ENCODE data around the gene HS3ST4.

The HS3ST4 gene

DNA sequence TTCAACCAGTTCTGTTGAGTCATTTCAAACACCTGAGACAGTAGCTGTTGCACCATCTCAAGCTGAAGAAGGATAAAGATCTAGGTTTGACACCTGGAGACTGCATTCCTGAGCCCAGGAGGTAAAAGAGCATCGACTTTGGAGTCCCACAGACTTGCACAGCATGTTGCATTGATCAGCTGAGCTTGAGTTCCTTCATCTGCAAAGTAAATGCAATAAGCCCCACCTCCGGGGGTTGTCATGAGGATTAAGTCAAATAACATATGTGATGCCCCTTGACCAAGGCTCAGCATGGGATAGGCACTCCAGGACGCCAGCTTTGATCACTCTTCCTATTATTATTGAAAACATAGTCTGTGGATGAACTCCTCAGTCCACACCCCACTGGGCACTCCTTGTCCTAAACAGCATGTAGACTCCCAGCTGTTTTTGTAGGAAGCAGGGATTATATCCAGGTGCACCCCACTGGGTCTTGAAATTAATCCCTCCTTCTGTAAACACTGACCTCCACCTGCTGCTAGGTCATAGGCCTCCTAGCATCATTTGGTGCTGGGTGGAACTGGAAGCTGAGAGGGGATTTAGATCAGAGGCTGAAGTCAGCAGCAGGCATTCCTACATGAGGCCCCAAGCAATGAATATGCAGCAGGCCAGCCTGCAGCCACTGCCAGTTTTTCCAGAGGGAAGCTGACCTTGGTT is 259.0 kb downstream of the HS3ST4 start:
- no peaks in the 10 kb centered on the region for H3K79me2 ChIP-seq (ENCODE audit: low read length)
- H3K27ac ChIP-seq (ENCODE audit: low read length): no peak overlapping the region
- H3K9ac ChIP-seq (ENCODE audit: low read length): no peak overlapping the region
- H3K4me1 ChIP-seq (ENCODE audit: low read length): peaks cover 8% of the 10 kb centered on the region; the same call in 1 of the 2 replicates
- no peak overlapping the region for H3K4me3 ChIP-seq (ENCODE audit: low read length)
- TF ChIP-seq, protein P1, sequence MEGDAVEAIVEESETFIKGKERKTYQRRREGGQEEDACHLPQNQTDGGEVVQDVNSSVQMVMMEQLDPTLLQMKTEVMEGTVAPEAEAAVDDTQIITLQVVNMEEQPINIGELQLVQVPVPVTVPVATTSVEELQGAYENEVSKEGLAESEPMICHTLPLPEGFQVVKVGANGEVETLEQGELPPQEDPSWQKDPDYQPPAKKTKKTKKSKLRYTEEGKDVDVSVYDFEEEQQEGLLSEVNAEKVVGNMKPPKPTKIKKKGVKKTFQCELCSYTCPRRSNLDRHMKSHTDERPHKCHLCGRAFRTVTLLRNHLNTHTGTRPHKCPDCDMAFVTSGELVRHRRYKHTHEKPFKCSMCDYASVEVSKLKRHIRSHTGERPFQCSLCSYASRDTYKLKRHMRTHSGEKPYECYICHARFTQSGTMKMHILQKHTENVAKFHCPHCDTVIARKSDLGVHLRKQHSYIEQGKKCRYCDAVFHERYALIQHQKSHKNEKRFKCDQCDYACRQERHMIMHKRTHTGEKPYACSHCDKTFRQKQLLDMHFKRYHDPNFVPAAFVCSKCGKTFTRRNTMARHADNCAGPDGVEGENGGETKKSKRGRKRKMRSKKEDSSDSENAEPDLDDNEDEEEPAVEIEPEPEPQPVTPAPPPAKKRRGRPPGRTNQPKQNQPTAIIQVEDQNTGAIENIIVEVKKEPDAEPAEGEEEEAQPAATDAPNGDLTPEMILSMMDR (IDR thresholded peaks at IDR 0.05; ENCODE audit: low read depth, low read length): no peak
- TF ChIP-seq EZH2phosphoT487 (IDR thresholded peaks at IDR 0.05; ENCODE audit: low read depth): no peak
- 0 out of 2 replicates have a peak, but pooled peaks cover 4% of the 10 kb centered on the region for H3K9me3 ChIP-seq (ENCODE audit: insufficient read depth, low read length)
- peaks cover 3% of the 10 kb centered on the region; the same call in 1 of the 2 replicates for H3K27me3 ChIP-seq (ENCODE audit: low read depth, low read length)
- no peaks in the 10 kb centered on the region for H3K36me3 ChIP-seq (replicated peaks; ENCODE audit: low read depth, low read length)
- no peaks in the 10 kb centered on the region for H4K20me1 ChIP-seq (ENCODE audit: insufficient read depth, low read length)
- no peak overlapping the region for H2AFZ ChIP-seq (ENCODE audit: low read depth, low read length)
- no peak overlapping the region for H3K4me2 ChIP-seq (ENCODE audit: low read length)

DNA sequence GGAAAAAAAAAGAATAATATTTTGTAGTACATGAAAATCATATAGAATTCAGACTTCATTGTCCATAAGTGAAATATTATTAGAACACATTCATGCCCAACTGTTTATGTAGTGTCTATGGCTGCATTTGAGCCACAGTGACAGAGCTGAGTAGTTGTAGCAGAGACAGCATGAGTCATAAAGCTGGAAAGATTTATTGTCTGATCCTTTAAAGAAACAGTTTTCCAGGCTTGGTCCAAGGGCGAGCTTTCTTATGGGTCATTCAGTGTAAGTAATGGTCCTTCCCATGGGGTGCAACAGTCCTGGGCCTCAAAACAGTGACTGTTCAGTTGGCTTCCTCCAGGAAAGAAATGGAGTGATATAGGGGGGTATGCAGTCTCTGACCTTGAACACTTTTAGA is 260.2 kb downstream of the HS3ST4 start:
- Histone ChIP-seq H4K20me1 (ENCODE audit: insufficient read depth, low read length) (no peaks in the 10 kb centered on the region), H3K27ac (ENCODE audit: low read length) (no peak overlapping the region), H3K79me2 (ENCODE audit: low read length) (no peaks in the 10 kb centered on the region), H3K27me3 (ENCODE audit: low read depth, low read length) (peaks cover 3% of the 10 kb centered on the region; the same call in 1 of the 2 replicates), H3K9ac (ENCODE audit: low read length) (no peak overlapping the region), H3K4me3 (ENCODE audit: low read length) (no peak overlapping the region), H3K4me1 (ENCODE audit: low read length) (peaks cover 8% of the 10 kb centered on the region; the same call in 1 of the 2 replicates), H2AFZ (ENCODE audit: low read depth, low read length) (no peak overlapping the region), H3K36me3 (replicated peaks; ENCODE audit: low read depth, low read length) (no peaks in the 10 kb centered on the region), H3K4me2 (ENCODE audit: low read length) (no peak overlapping the region), H3K9me3 (ENCODE audit: insufficient read depth, low read length) (0 out of 2 replicates have a peak, but pooled peaks cover 3% of the 10 kb centered on the region)
- TF ChIP-seq, protein P1 (IDR thresholded peaks at IDR 0.05; ENCODE audit: low read depth, low read length): no peak
- no peak for TF ChIP-seq EZH2phosphoT487 (IDR thresholded peaks at IDR 0.05; ENCODE audit: low read depth)

DNA sequence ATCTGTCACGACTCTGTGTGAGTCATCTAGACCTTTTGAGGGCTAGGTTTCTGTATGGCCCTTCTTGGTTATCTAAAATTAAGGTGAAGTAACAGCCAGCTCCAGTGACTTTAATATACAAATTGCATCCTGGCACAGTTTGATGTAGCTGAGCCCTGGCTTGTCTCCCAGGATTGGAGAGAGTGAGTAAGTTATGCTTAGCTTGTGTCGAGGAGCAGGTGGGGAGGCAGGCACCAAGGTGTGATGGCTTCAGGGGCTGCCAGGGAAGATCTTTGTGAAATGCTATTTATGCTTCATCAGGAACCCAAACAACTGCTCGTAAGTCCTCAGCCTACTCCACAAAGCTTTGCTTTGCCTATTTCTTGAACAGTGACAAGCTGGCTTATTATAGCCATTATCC is 261.2 kb downstream of the HS3ST4 start:
- Histone ChIP-seq H3K27me3 (ENCODE audit: low read depth, low read length) (peaks cover 3% of the 10 kb centered on the region; the same call in 1 of the 2 replicates), H3K36me3 (replicated peaks; ENCODE audit: low read depth, low read length) (no peaks in the 10 kb centered on the region), H4K20me1 (ENCODE audit: insufficient read depth, low read length) (no peaks in the 10 kb centered on the region), H3K4me1 (ENCODE audit: low read length) (peaks cover 8% of the 10 kb centered on the region; the same call in 1 of the 2 replicates), H3K4me3 (ENCODE audit: low read length) (no peak overlapping the region), H3K27ac (ENCODE audit: low read length) (no peak overlapping the region), H3K4me2 (ENCODE audit: low read length) (no peak overlapping the region), H3K79me2 (ENCODE audit: low read length) (no peaks in the 10 kb centered on the region), H2AFZ (ENCODE audit: low read depth, low read length) (no peak overlapping the region), H3K9ac (ENCODE audit: low read length) (no peak overlapping the region), H3K9me3 (ENCODE audit: insufficient read depth, low read length) (no peaks in the 10 kb centered on the region)
- TF ChIP-seq, protein P1 (IDR thresholded peaks at IDR 0.05; ENCODE audit: low read depth, low read length): no peak
- no peak for TF ChIP-seq EZH2phosphoT487 (IDR thresholded peaks at IDR 0.05; ENCODE audit: low read depth)

DNA sequence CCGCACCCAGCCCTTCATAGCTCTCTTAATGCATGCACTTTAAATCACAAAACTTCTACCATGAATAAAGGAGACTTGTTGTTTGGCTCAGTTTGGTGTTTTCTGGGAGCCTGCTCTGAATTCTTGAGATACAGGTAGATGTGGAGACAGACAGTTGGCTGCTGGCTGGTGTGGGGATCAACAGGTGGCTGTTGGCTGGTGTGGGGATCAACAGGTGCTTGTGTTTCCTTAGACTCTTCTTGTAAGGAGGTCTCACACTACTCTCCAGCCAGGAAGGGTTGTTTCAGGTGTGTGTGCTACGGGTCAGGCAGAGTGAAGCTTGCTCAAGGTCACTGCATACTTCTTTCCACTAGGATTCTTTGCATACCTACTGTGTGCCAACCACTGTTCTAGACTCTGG is 265.9 kb downstream of the HS3ST4 start:
- Histone ChIP-seq H3K9ac (ENCODE audit: low read length) (no peak overlapping the region), H3K79me2 (ENCODE audit: low read length) (no peaks in the 10 kb centered on the region), H3K9me3 (ENCODE audit: insufficient read depth, low read length) (no peaks in the 10 kb centered on the region; the same call in 1 of the 2 replicates), H3K36me3 (replicated peaks; ENCODE audit: low read depth, low read length) (no peaks in the 10 kb centered on the region), H3K4me1 (ENCODE audit: low read length) (peaks cover 8% of the 10 kb centered on the region; the same call in 1 of the 2 replicates), H3K4me3 (ENCODE audit: low read length) (no peak overlapping the region), H2AFZ (ENCODE audit: low read depth, low read length) (no peak overlapping the region), H4K20me1 (ENCODE audit: insufficient read depth, low read length) (no peaks in the 10 kb centered on the region), H3K27me3 (ENCODE audit: low read depth, low read length) (no peaks in the 10 kb centered on the region), H3K4me2 (ENCODE audit: low read length) (no peak overlapping the region), H3K27ac (ENCODE audit: low read length) (no peak overlapping the region)
- TF ChIP-seq, protein P1 (IDR thresholded peaks at IDR 0.05; ENCODE audit: low read depth, low read length): no peak
- TF ChIP-seq EZH2phosphoT487 (IDR thresholded peaks at IDR 0.05; ENCODE audit: low read depth): no peak
